Thyroid gland (tissue), 4 donors: Measurements from ENCODE around the gene MTHFSD.

Source experiments
- CTCF ChIP-seq, 6 experiments: fragments of 200-600 bp in 3 of 6; fragments of 450-650 bp in 3 of 6; sonication (generic) in 3 of 6; IDR thresholded peaks; one replicate each; pipeline ENCODE4 v1.5.1; 2016 to 2019; ENCODE audit warnings: antibody characterized with exemption in 6 of 6, mild to moderate bottlenecking in 2 of 6, inconsistent platforms in 1 of 6, moderate library complexity in 1 of 6
- POLR2A ChIP-seq, 2 donors: fragments of 450-650 bp; IDR thresholded peaks; one replicate each; pipeline ENCODE4 v1.6.1; 2017; ENCODE audit warnings: antibody characterized with exemption in 2 of 2, mild to moderate bottlenecking in 2 of 2, moderate library complexity in 1 of 2

- TF ChIP-seq CTCF (IDR thresholded peaks at IDR 0.05) (no peak), POLR2A (IDR thresholded peaks at IDR 0.05) (no peak)
These were observed 20.0 kb downstream of the MTHFSD start for GRCh38 chr16:86534779-86535615.
